HG03175 (cell line): ENCODE measurements around the gene UGT1A4.

Source experiments
- ATAC-seq: cut with Tn5 transposase; IDR thresholded peaks from one replicate; pipeline ENCODE4 v1.9.1; 2021; ENCODE audit warnings: mild to moderate bottlenecking, moderate library complexity; ENCODE audit not compliant: unreplicated experiment

Gene UGT1A4

DNA sequence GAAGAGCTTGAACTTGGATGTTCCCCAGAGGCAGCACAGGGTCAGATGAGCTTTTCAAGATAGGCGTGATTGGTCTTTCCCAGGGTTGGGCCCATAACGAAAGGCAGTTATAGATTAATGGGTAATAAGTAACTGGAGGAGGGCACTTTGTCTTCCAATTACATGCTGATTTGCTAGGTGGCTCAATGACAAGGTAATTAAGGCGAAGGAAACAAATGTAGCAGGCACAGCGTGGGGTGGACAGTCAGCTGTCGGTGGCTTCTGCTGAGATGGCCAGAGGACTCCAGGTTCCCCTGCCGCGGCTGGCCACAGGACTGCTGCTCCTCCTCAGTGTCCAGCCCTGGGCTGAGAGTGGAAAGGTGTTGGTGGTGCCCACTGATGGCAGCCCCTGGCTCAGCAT, at the start of gene UGT1A4:
Gene UGT1A4 (plus strand): TSS at position 185 of the 400 bp plus-strand sequence. CDS start 85 bp downstream, at position 270.
- no peak for ATAC-seq

DNA sequence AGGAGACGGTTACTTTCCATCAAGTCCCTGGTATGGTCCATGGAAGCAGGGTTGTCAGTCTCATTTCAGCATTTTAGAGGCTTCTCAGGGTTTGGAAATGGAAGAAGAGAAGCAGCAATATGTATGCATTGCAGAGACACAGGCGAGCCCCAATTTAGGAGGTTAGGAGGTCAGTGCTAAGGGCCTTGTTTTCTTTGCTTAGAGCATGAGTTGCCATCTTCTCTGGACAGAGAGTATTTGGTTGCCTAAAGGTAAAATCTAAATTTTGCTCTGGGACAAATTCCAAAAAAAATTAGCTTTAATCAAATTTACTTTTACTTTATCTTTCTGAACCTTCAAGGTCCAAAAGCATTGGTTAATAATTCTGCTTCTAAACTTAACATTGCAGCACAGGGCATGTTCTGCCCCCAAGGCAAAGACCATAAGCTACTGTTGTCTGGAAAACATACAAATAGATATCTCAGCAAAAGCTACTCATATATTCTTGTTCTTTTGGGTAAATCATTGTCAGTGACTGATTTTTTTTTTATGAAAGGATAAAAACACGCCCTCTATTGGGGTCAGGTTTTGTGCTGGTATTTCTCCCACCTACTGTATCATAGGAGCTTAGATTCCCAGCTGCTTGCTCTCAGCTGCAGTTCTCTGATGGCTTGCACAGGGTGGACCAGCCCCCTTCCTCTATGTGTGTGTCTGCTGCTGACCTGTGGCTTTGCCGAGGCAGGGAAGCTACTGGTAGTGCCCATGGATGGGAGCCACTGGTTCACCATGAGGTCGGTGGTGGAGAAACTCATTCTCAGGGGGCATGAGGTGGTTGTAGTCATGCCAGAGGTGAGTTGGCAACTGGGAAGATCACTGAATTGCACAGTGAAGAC, 47.0 kb upstream of the UGT1A4 start, which contains the start of gene UGT1A9:
Gene UGT1A9 (plus strand): TSS at position 609 of the 872 bp plus-strand sequence. CDS start 37 bp downstream, at position 646.
- no peak for ATAC-seq

DNA sequence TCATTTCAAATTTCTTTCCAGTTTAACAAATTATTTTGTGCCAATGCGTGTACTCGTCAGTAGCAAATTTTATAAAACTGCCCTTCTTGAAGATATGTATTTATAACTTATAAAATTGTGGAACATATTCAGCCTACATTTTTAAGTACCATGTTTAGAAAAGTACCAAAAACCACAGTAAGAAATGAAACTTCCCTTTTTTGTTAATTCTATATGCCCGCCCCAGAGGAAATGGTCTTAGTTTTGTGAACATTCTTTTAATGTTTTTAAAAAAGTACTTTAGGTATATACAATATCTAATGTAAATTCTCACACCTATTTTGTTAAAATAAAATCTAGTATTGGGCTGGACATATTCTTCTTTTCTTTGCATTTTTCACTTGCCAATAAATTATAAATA, 45.6 kb upstream of the UGT1A4 start:
- no peak for ATAC-seq

DNA sequence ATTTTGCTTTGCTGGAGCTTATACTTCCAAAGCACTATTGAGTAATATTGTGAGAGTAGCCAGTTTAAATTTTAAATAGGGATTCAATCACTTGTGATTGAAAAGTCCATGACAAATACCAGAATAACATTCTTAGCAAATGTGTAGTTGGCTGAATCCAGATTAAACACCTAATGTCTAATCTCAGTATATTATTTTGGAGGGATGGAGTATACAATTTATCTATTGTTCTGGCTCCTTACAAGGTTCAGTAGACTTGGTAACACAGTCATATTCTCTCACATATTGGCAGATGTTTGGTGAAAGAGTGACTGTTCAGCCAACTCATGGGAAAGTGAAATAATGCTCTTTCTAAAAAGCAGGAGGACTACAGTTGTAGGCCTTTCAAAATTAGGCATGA, 44.6 kb upstream of the UGT1A4 start:
- no peak for ATAC-seq

DNA sequence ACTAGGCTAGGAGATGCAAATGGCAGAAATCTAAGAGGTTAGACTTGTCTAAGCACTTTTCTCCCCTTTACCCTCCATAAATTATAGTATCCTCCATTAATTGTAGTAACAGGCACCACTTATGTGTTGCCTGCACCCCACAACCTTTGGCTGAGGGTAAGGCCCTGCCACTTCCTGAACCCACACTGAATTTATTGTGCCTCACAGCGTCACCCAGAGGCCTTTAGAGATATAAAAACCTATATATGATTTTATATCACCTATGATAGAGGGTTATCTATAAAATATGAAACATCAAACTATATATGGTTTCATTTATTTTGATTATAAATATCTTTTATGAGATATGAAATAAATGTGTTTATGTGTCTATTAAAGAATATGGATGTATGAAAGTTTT, 44.2 kb upstream of the UGT1A4 start:
- no peak for ATAC-seq

DNA sequence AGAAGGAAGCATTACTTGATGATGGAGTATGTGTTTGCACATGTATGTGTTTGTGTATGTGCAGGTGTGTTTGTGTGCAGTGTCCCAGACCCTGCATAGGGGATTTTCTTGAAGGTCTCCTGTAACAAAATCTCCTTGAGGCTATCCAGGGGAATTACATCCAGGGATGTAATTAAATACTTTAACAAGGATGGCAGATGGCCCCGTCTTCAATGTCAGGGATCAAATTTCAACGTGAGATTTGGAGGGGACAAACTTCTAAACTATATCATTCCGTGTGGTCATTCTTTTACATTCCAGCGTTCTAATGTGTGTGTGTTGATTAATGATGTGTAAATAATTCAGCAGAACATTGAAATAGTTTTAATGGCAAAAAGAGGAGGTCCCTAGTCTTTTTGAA, 43.5 kb upstream of the UGT1A4 start:
- no peak for ATAC-seq

DNA sequence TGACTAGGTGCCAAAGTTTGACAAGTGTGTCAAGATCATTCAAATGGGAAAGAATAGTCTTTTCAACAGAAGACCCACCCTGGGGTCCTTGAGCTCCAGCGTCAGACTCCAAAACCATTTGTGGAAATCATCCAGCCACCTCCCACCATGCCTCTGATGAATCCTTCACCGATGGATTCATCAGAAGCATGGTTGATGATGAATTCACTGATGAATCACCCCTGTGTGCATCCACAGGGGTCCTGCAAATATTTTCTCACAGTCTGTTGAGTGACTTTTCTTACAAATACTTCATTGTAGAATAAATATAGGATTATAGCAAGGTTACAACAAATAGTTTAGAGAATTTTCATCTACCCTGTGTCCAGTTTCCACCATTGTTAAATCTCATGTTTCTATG, 42.5 kb upstream of the UGT1A4 start:
- ATAC-seq: no peak

DNA sequence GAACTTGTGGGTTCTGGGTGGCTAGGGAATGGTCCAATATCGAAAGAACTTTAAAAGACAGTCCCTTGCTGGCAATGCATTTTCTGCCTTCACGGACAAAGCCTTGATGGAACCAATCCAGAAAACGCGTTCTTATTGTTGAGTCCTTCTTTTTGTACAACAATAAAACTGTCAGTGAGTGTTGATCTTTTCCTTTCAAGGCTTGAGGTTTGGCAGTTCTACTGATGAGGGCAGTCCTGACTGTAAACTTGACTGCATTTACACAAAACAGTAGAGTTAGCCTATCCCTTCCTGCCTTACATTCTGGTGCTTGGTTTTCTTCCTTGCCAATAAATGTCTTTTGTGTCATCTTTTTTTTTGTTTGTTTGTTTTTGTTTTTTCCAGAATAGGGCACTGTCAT, 39.3 kb upstream of the UGT1A4 start:
- no peak for ATAC-seq

DNA sequence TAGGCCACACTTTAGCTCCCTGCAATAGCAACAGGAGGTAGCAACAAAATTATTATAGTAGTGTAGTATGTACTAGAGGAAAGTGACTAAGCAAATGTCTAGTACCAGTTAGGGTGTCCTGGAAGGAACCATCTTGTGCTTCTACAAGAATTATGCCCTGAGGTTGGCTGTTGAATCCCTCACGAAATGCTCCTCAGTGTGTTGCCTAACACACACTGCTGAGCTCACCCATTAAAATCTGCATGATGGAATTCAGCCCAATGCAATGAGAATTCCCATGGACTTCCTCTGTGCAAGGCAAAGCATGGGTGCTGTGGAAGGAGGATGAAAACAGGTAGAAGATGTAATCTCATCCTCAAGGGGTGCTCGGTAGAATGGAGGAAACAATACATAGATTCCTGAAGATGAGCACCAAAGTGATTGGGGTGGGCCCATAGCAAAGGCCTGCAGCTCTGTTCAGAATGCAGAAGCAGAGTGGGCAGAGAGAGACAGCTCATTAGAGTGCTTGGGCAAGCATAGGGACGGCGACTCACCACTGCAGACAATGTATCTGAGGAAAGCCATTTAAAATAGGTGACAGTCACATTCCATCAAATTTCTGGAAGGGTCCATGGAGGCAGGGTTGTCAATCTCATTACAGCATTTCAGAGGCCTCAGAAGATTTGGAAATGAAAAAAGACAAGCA, 38.0 kb upstream of the UGT1A4 start:
- no peak for ATAC-seq

DNA sequence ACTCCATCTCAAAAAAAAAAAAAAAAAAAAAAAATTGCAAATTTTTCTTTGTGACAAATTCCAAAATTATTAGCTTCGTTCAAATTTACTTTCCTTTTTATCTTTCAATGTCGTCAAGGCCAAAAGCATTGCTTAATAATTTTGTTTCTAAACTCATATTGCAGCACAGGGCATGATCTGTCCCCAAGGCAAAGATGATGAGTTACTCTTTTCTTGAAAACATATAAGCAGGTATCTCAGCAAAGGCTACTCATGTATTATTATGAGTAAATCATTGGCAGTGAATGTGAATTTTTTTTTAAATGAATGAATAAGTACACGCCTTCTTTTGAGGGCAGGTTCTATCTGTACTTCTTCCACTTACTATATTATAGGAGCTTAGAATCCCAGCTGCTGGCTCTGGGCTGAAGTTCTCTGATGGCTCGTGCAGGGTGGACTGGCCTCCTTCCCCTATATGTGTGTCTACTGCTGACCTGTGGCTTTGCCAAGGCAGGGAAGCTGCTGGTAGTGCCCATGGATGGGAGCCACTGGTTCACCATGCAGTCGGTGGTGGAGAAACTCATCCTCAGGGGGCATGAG, 36.9 kb upstream of the UGT1A4 start, which contains the start of gene UGT1A7:
Gene UGT1A7 (plus strand): TSS at position 381 of the 579 bp plus-strand sequence. CDS start 37 bp downstream, at position 418.
- no peak for ATAC-seq

DNA sequence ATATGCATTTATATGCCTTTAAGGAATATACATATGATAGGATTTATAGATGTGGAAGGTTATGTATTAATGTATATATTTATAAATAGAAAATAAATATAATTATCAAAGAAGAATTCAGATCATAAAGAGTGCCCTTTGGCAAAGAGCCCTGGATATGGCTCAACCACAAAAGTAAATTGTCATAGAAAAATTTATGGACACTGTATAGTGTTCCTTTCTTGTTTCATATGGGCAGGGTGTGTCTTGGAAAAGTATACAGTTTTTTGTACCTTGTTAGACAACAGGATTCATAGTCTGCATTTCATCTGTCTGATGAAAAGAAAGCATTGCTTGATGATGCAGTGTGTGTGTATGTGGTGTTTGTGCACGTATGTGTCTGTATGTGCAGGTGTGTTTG, 33.9 kb upstream of the UGT1A4 start:
- ATAC-seq: no peak

DNA sequence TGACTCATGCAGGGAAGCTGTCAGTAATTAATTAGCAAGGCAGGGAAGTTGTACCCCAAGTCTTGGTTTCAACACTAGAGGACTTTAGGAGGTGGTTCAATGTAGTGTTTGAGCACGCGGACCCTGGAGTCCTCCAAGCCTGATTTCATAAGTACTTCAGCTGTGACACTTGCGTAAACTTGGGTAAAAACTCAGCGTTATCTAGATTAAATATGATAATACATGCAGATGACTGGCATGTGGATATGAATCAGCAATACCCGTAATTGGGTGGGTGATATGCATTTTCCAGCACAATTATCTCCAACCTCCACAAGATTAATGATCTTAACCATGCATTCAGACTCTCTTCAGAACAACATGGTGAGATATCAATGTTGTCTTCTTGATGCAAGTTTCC, 31.6 kb upstream of the UGT1A4 start:
- no peak for ATAC-seq

DNA sequence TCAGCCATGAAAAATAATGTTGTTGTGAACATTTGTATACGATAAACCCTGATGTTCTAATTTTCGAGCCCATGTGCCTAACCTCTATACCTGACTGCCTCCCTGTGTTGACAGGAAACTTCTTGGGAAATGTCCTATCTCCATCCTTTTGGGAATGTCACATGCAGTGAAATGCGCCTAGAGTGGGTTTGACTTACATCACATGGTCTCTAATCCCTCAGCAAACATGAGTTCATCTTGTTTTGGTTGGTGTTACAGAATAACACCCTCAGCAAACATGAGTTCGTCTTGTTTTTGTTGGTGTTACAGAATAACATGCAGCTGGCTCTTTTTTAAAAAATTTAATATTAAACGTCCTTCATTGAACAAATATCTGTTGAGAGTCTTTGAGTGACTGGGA, 30.2 kb upstream of the UGT1A4 start:
- ATAC-seq: no peak

DNA sequence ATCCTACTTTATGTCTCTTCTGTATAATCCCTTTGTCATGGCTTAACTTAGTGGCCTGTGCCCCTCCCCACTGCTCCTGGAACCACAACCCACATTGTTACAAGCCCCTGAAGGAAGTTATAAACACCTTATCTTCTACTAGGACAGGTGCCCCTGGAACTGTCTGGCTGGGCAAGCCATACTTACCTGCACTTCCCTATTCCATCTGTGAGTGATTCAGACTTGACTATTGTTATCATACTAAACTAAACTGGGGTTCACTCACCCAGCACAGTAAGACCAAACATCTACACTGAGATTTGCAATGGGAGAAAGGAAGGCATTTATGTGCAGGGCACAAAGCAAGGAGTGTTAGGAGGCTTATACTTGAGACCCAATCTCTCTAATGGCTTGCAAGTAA, 29.5 kb upstream of the UGT1A4 start:
- no peak for ATAC-seq

DNA sequence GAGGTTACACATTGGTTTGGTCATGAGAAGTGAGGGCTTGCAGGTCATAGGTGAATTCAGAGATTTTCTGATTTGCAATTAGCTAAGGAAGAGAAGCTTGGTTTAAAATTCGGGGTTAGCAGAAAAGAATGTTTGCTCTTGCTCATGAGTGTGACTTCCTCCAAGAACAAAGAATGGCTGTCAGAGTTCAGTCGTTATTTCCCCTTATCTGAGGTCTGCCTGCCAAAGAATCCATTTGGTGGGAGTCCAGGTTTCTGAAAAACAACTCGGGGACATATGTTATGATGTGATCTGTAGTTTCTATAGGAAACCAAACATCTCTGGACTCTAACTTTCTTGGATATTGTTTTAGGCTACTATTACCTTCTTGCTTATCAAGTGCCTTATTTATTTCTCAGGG, 29.0 kb upstream of the UGT1A4 start:
- ATAC-seq: no peak

DNA sequence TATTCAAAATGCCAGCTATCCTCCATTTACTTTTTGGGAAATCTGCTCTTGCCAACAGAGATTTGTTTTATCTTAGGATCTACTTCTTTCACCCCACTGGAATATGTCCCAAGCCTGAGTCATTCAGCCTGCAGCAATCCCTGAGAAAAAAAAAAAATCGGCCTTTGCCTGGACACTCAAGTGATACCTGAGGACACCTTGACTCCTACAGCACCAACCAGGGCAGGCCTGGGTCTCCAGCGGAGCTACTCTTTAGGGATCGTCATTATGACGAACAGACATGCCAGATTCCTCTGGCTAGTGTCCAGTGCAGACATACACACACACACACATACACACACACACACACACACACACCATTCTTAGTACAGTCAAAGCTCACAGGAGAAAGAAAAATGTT, 28.1 kb upstream of the UGT1A4 start:
- no peak for ATAC-seq

DNA sequence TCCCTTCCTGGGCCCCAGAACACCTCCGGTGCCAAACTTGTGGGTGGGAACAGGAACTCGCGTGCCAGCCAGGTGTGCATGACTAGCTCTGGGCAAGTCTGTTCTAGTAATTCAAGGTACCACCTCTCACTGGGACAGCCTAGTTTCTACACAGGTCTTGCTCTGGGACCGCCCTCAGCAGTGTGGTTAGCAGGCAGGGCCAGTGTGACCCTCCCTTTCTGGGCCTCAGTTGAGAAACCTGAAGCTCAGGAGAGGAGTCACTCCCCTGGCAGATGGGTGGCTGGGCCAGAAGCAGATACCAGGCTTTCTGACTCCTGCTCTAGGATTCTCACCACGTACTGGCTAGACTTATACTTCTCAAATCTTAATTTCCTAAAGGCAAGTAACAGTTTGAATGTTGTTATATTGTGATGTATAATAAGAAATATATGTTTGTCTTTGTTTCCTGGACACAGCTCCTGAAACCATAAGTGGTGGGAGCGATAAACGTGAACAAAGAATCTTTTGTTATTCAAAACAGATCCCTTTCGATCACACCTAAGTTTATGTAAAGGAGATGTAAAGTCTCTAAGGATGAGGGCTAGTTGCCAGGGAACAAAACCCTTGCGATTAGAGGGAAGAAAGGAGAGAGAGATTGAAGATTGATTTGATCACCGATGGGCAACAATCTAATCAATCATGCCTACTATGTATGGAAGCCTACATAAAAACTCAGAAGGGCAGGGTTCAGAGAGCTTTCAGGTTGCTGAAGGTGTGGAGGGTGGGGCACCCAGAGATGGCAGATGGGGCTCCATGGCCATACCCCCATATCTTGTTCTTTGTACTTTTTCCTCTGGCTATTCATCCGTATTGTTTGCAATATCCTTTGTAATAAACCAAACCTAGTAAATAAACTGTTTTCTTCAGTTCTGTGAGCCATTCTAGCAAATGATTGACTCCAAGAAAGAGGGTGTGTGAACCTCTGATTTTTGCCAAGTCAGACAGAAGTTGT, 26.8 kb upstream of the UGT1A4 start:
- ATAC-seq: no peak

DNA sequence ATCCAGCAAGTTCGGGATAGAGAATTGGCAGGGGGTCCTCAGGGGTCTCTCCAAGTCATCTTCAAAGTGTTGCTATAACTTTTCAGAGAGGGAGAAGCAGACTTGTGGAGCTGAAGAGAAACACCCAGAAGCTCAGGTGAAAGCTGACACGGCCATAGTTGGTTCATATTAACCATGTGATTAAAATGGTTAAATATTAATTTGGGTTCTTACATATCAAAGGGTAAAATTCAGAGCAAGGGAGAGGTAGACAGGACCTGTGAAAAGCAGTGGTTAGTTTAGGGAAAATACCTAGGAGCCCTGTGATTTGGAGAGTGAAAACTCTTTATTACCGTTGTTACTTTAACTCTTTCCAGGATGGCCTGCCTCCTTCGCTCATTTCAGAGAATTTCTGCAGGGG, 25.9 kb upstream of the UGT1A4 start, which contains the start of gene UGT1A6:
Gene UGT1A6 (plus strand): TSS at position 243 of the 400 bp plus-strand sequence. CDS start 115 bp downstream, at position 358.
- ATAC-seq: no peak

DNA sequence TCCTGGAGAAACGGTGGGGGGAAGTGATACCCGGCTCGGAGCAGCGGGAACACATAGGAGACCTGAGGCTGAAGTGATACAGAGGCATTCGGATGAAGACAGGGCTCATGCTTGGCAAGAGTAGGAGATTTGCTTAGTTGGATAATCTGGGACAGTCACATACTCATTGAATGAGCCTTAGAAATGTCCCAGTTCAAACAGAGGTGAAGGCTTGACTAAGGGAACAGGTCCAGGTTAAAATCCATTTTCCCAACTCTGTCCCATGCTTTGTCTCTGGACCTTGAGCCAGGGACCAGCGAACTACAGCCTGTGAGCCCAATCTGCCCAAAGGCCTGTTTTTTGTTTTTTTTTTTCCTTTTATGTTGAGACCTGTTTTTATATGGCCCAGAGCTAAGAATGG, 24.6 kb upstream of the UGT1A4 start:
- no peak for ATAC-seq

DNA sequence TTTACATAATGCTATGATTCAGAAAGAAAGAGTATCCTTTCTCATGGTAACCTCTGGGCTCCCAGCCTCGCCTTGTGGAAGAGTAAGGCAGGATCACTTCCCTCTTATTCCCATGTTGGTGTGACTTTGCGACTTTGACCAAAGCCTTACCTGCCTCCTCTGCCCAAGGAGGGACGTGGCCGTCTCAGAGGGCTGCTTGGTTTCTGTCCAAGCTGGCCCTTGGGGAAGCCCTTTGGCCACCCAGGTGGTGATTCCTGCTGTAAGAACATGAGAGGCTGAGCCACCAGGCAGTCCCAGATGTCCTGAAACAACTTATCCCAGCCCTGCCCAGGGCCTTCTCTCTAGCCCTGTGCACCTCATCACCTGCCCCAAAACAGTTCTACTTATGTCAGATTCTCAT, 19.8 kb upstream of the UGT1A4 start:
- ATAC-seq: no peak
